Central memory CD8-positive, alpha-beta T cell (primary cell): ENCODE measurements around the gene PGS1.

Experiments used
- ATAC-seq: fragments of 150-1000 bp; cut with Tn5 transposase; replicated peaks from 2 replicates; pipeline ENCODE4 v1.10.0; 2022; ENCODE audit warnings: mild to moderate bottlenecking, moderate FRiP score, moderate number of reproducible peaks; ENCODE audit not compliant: poor library complexity, severe bottlenecking; ENCODE audit errors: extremely low read depth
- DNase-seq, 2 donors: peaks; one replicate each; pipeline ENCODE4 v3.0.0; 2021; ENCODE audit warnings: low spot score in 2 of 2
- H3K27ac Mint-ChIP-seq: one replicate; pipeline ENCODE4 v1.8.0; 2022; ENCODE audit warnings: low read depth, mild to moderate bottlenecking, moderate library complexity, mixed read lengths
- H3K27me3 Mint-ChIP-seq: one replicate; pipeline ENCODE4 v1.8.0; 2022; ENCODE audit warnings: mixed read lengths
- H3K36me3 Mint-ChIP-seq: one replicate; pipeline ENCODE4 v1.8.0; 2022; ENCODE audit warnings: mild to moderate bottlenecking, moderate library complexity, mixed read lengths; ENCODE audit not compliant: insufficient read depth
- H3K4me1 Mint-ChIP-seq: one replicate; pipeline ENCODE4 v1.8.0; 2022; ENCODE audit warnings: mixed read lengths
- H3K4me3 Mint-ChIP-seq: one replicate; pipeline ENCODE4 v1.8.0; 2022; ENCODE audit warnings: mild to moderate bottlenecking, moderate library complexity, mixed read lengths
- H3K9me3 Mint-ChIP-seq: one replicate; pipeline ENCODE4 v1.8.0; 2022; ENCODE audit warnings: mixed read lengths

Gene PGS1

GRCh38 chr17:78390241-78391050 is 12.0 kb downstream of the PGS1 start:
- Mint-ChIP-seq H3K4me1 (peaks cover 33% of the 10 kb centered on the region), H3K4me3 (no peak overlapping the region), H3K36me3 (peaks cover 23% of the 10 kb centered on the region), H3K27me3 (no peaks in the 10 kb centered on the region), H3K27ac (no peak overlapping the region), H3K9me3 (no peaks in the 10 kb centered on the region)
- DNase-seq, result no peak
- no peak for ATAC-seq

- Mint-ChIP-seq H3K4me1 (peaks cover 29% of the 10 kb centered on the region), H3K36me3 (peaks cover 26% of the 10 kb centered on the region), H3K9me3 (no peaks in the 10 kb centered on the region), H3K27me3 (no peaks in the 10 kb centered on the region), H3K27ac (no peak overlapping the region), H3K4me3 (no peak overlapping the region)
- ATAC-seq (no peak), DNase-seq (no peak)
Observed at GRCh38 chr17:78391051-78391431, 12.6 kb downstream of the PGS1 start.

GRCh38 chr17:78391843-78392242 is 13.4 kb downstream of the PGS1 start:
- H3K4me1 Mint-ChIP-seq, result peaks cover 21% of the 10 kb centered on the region

GRCh38 chr17:78392295-78392694 is 13.8 kb downstream of the PGS1 start:
- H3K9me3 Mint-ChIP-seq, result no peaks in the 10 kb centered on the region
- DNase-seq (no peak), ATAC-seq (no peak)
- peaks cover 32% of the 10 kb centered on the region for H3K36me3 Mint-ChIP-seq
- no peaks in the 10 kb centered on the region for H3K27me3 Mint-ChIP-seq
- H3K4me1 Mint-ChIP-seq, result peaks cover 19% of the 10 kb centered on the region
- H3K4me3 Mint-ChIP-seq, result no peak overlapping the region
- no peak overlapping the region for H3K27ac Mint-ChIP-seq

More at GRCh38 chr17:78391843-78392242, 13.4 kb downstream of the PGS1 start:
- Mint-ChIP-seq H3K4me3 (no peak overlapping the region), H3K27me3 (no peaks in the 10 kb centered on the region), H3K27ac (no peak overlapping the region), H3K36me3 (peaks cover 27% of the 10 kb centered on the region), H3K9me3 (no peaks in the 10 kb centered on the region)
- ATAC-seq (no peak), DNase-seq (no peak)

GRCh38 chr17:78393575-78393974 is 15.1 kb downstream of the PGS1 start:
- ATAC-seq (no peak), DNase-seq (no peak)
- Mint-ChIP-seq H3K4me3 (no peak overlapping the region), H3K36me3 (peaks cover 38% of the 10 kb centered on the region), H3K4me1 (peaks cover 16% of the 10 kb centered on the region), H3K27me3 (no peaks in the 10 kb centered on the region), H3K27ac (no peak overlapping the region), H3K9me3 (no peaks in the 10 kb centered on the region)

DNA sequence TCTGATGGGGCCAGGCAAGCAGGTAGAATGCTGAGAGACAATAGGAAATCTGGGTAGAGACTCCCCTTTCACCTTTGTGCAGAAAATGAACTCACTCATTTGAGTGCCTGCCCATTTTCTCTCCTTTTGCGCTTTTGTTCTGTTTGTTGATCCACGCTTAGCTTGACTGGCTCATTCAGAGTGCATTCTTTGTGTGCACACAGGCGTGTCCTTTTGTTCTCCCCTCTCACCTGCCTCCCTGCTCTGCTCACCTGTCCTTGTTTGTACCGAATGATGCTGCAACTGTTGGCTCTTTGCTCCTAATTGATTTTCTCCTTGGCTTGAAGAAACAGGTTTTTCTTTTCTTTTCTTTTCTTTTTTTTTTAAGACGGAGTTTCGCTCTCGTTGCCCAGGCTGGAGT is 15.8 kb downstream of the PGS1 start:
- Mint-ChIP-seq H3K4me1 (peaks cover 12% of the 10 kb centered on the region), H3K36me3 (peaks cover 43% of the 10 kb centered on the region), H3K4me3 (no peak overlapping the region), H3K27ac (no peak overlapping the region), H3K27me3 (no peaks in the 10 kb centered on the region), H3K9me3 (no peaks in the 10 kb centered on the region)
- ATAC-seq, result no peak
- no peak for DNase-seq

GRCh38 chr17:78395155-78395554 is 16.7 kb downstream of the PGS1 start:
- Mint-ChIP-seq H3K4me3 (no peak overlapping the region), H3K36me3 (peaks cover 49% of the 10 kb centered on the region), H3K4me1 (peaks cover 12% of the 10 kb centered on the region), H3K9me3 (no peaks in the 10 kb centered on the region), H3K27ac (no peak overlapping the region), H3K27me3 (no peaks in the 10 kb centered on the region)
- no peak for ATAC-seq
- no peak for DNase-seq

DNA sequence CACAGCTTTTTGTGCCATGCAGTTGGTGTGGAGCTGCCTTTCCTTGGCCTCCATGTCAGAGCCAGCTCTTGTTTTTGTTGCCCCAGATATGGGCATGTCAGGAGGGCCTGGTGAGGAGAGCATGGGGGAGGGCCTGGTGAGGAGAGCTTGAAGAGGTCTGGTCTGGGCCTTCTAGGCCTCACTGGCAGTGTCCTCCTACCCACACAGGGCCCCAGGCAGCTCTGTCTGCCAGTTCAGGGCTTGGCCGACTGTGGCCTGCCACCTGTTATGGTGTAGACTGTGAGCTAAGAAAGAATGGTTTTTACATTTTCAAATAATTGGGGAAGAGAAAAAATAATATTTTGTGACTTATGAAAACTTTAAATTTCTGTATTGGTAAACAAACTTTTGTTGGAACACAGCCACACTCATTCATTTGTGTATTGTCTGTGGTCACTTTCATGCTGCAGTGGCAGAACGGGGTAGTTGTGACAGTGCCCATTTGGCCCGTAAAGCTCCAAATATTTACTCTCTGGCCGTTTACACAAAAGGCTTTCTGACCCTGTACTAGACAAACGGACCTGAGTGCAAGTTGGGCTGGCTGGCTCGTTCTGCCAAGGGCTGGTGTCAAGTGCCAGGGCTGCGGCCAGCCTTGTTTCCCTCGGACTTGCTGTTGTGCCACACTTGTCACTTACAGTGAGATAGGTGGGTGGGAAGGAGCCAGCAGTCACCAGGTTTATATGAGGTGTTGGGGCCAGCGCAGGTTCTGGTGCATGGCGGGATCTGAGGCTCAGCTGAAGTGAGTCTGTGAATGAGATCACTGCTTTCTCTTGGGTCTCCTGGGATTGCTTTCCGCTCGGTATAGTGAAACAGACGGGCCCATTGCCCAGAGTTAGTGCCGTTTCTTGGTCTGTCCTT is 18.2 kb downstream of the PGS1 start:
- H3K4me1 Mint-ChIP-seq, result peaks cover 12% of the 10 kb centered on the region
- no peaks in the 10 kb centered on the region for H3K27me3 Mint-ChIP-seq
- H3K4me3 Mint-ChIP-seq, result no peak overlapping the region
- ATAC-seq, result no peak
- peaks cover 57% of the 10 kb centered on the region for H3K36me3 Mint-ChIP-seq
- no peaks in the 10 kb centered on the region for H3K9me3 Mint-ChIP-seq
- no peak overlapping the region for H3K27ac Mint-ChIP-seq
- DNase-seq, result no peak

GRCh38 chr17:78397681-78398101 is 19.2 kb downstream of the PGS1 start:
- H3K27ac Mint-ChIP-seq, result no peak overlapping the region
- no peaks in the 10 kb centered on the region for H3K27me3 Mint-ChIP-seq
- H3K4me1 Mint-ChIP-seq, result peaks cover 12% of the 10 kb centered on the region
- H3K9me3 Mint-ChIP-seq, result no peaks in the 10 kb centered on the region
- peaks cover 59% of the 10 kb centered on the region for H3K36me3 Mint-ChIP-seq
- ATAC-seq, result no peak
- DNase-seq, result no peak
- H3K4me3 Mint-ChIP-seq, result no peak overlapping the region

DNA sequence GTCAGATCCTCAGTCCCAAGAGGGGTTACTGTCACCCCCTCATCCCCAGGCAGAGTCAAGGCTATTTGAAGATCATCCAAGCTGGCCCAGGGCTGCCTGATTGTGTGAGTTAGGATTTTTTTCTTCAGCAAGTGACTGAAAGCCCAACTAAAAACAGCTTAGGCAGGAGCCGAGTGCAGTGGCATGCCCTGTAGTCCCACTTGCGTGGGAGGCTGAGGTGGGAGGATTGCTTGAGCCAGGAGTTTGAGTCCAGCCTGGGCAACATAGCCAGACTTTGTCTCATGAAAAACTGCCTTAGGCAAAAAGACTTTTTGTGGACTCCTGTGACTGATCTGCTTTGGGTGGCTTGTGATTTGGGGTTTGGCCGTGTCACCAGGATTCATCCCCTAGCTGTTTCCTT is 19.9 kb downstream of the PGS1 start:
- no peak overlapping the region for H3K27ac Mint-ChIP-seq
- DNase-seq (no peak), ATAC-seq (no peak)
- peaks cover 64% of the 10 kb centered on the region for H3K36me3 Mint-ChIP-seq
- H3K27me3 Mint-ChIP-seq, result no peaks in the 10 kb centered on the region
- no peak overlapping the region for H3K4me3 Mint-ChIP-seq
- no peaks in the 10 kb centered on the region for H3K9me3 Mint-ChIP-seq
- H3K4me1 Mint-ChIP-seq, result peaks cover 12% of the 10 kb centered on the region

- Mint-ChIP-seq H3K27ac (no peak overlapping the region), H3K36me3 (peaks cover 66% of the 10 kb centered on the region), H3K9me3 (no peaks in the 10 kb centered on the region), H3K4me3 (no peak overlapping the region), H3K4me1 (peaks cover 14% of the 10 kb centered on the region), H3K27me3 (no peaks in the 10 kb centered on the region)
- ATAC-seq (no peak), DNase-seq (no peak)
Observed at GRCh38 chr17:78399028-78399692, 20.7 kb downstream of the PGS1 start.

DNA sequence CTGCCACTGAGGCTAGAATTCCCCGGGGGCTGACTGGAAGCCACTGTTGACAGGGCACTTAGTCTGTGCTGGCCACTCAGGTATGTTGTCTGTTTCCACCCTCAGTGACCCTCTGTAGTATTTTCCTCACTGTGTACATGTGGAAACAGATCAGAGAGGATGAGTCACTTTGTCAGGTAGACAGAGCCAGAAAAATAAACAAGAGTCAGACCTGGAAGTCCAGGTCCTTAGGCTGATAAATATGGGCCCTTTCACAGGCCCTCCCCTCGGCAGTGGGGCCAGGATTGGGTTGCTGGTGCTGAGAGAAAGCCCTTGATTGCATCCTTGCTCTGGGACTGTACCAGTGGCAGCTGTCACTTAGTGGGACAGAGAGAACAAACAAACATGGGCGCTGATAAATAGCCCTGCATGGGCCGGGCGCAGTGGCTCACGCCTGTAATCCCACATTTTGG is 21.3 kb downstream of the PGS1 start:
- Mint-ChIP-seq H3K36me3 (peaks cover 69% of the 10 kb centered on the region), H3K27ac (no peak overlapping the region), H3K4me1 (peaks cover 14% of the 10 kb centered on the region), H3K4me3 (no peak overlapping the region), H3K27me3 (no peaks in the 10 kb centered on the region), H3K9me3 (no peaks in the 10 kb centered on the region)
- ATAC-seq (no peak), DNase-seq (no peak)
